AG04450 (cell line): ENCODE measurements around the gene ZNF580. TPM values are rescaled to one million over a fixed set of nuclear protein-coding genes. Genes with fewer than 3 reads are reported as not detected.

Experiments
- CTCF ChIA-PET: fragments of 300-600, 350-600 bp; formaldehyde crosslinking; extraction: SDS; loops from one replicate; lab custom pipeline; 2022; ENCODE audit warnings: antibody characterized with exemption, inconsistent platforms; lab: Charles Lee
- POLR2A ChIA-PET: fragments of 350-600 bp; formaldehyde crosslinking; extraction: SDS; loops from one replicate; lab custom pipeline; 2021; ENCODE audit warnings: antibody characterized with exemption, inconsistent platforms; lab: Yijun Ruan, JAX
- DNase-seq: peaks from one replicate; pipeline ENCODE4 v3.0.0-alpha.2; 2011; ENCODE audit warnings: low read depth, low spot score
- H3K27ac ChIP-seq: one replicate; pipeline ENCODE4 v1.5.1; 2012; ENCODE audit warnings: low read depth, low read length, control low read depth
- H3K27me3 ChIP-seq: one replicate; pipeline ENCODE4 v1.6.0; 2012; ENCODE audit warnings: low read length; ENCODE audit not compliant: control insufficient read depth, insufficient read depth
- H3K4me3 ChIP-seq: 2 replicates; pipeline ENCODE4 v1.5.1; 2011; ENCODE audit warnings: mild to moderate bottlenecking, low read depth, low read length, control low read depth
- H3K9me3 ChIP-seq: 2 replicates; pipeline ENCODE4 v1.5.1; 2012; ENCODE audit warnings: low read length; ENCODE audit not compliant: control insufficient read depth, insufficient read depth
- polyA plus RNA-seq: library from polyadenylated mRNA; depleted of rRNA; stranded (reverse); fragments of >200 nt; gene quantifications from 2 replicates; pipeline ENCODE4 v1.2.3, GENCODE V29; 2011
- TF ChIP-seq, protein P1 (sequence below): IDR thresholded peaks from 2 replicates; pipeline ENCODE4 v1.5.1; 2011; ENCODE audit warnings: low read depth, low read length, control low read depth, inconsistent platforms

The ZNF580 gene
- polyA plus RNA-seq, 1 experiment, result 7.3 TPM

DNA sequence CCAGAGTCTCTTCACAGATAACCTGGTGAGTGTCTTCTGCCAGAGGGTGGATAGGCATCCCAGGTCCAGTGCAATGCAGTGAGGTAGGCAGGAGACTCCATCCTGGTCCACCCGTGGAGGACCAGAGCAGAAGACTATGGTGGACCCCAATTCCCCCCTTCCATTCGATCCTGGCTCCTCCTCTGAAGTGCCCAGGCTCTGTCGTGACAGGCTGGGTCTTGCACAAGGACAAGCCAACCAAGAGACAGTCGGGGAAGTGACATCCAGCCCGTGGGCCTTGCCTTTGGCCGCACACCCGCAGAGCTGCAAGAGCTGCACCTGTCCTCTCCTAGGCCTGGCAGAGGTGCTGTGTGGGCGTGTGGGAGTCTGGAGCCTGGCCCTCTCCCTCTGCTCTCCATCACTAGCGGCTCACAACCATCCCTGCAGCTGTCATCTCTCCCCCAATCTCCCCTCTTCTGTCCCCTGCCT lies 19.6 kb upstream of the ZNF580 start:
- no peaks in the 10 kb centered on the region for H3K27me3 ChIP-seq
- H3K9me3 ChIP-seq, result peaks cover 4% of the 10 kb centered on the region; the same call in 1 of the 2 replicates
- POLR2A ChIA-PET, result interaction anchor here (1.3 kb wide), 1 partner anchor 22 kb away, joined by 6 read pairs; the partner anchor contains the start of gene FIZ1
- H3K27ac ChIP-seq, result no peak overlapping the region
- CTCF ChIA-PET, result interaction anchor here (1.2 to 1.3 kb wide), 2 partner anchors 105 to 154 kb away, joined by 3 to 5 read pairs; no protein-coding TSS in a partner anchor
- no peak for DNase-seq
- no peak overlapping the region for H3K4me3 ChIP-seq
- TF ChIP-seq, protein P1, sequence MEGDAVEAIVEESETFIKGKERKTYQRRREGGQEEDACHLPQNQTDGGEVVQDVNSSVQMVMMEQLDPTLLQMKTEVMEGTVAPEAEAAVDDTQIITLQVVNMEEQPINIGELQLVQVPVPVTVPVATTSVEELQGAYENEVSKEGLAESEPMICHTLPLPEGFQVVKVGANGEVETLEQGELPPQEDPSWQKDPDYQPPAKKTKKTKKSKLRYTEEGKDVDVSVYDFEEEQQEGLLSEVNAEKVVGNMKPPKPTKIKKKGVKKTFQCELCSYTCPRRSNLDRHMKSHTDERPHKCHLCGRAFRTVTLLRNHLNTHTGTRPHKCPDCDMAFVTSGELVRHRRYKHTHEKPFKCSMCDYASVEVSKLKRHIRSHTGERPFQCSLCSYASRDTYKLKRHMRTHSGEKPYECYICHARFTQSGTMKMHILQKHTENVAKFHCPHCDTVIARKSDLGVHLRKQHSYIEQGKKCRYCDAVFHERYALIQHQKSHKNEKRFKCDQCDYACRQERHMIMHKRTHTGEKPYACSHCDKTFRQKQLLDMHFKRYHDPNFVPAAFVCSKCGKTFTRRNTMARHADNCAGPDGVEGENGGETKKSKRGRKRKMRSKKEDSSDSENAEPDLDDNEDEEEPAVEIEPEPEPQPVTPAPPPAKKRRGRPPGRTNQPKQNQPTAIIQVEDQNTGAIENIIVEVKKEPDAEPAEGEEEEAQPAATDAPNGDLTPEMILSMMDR, result no peak

DNA sequence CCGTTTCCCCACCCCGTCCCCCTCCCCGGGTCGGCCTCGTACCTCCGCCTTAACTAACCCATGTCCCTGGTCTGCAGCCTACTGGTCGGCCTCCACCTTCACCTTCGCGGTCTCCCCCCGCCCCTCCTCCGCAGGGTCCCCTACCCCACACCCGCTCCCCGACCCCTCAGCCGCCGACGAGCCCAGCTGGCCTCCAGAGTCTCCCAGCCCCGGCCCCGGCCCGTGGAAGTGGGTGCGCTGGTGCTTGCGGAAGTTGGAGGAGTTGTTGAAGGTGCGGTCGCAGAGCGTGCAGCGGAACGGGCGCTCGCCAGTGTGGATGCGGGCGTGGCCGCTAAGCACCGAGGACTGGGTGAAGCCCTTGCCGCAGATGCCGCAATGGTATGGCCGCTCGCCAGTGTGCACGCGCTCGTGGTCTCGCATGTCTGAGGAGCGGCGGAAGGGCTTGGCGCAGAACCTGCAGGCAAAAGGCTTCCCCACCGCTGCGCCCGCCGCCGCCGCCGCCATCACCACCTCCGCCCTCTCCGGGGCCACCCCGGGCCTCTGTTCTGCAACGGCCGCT lies 19.1 kb upstream of the ZNF580 start:
- ChIA-PET POLR2A (no interaction called here), CTCF (no interaction called here)
- TF ChIP-seq, protein P1, result no peak
- H3K4me3 ChIP-seq, result no peak overlapping the region
- H3K27ac ChIP-seq, result no peak overlapping the region
- DNase-seq, result no peak
- no peaks in the 10 kb centered on the region for H3K27me3 ChIP-seq
- H3K9me3 ChIP-seq, result no peaks in the 10 kb centered on the region; the same call in 1 of the 2 replicates

DNA sequence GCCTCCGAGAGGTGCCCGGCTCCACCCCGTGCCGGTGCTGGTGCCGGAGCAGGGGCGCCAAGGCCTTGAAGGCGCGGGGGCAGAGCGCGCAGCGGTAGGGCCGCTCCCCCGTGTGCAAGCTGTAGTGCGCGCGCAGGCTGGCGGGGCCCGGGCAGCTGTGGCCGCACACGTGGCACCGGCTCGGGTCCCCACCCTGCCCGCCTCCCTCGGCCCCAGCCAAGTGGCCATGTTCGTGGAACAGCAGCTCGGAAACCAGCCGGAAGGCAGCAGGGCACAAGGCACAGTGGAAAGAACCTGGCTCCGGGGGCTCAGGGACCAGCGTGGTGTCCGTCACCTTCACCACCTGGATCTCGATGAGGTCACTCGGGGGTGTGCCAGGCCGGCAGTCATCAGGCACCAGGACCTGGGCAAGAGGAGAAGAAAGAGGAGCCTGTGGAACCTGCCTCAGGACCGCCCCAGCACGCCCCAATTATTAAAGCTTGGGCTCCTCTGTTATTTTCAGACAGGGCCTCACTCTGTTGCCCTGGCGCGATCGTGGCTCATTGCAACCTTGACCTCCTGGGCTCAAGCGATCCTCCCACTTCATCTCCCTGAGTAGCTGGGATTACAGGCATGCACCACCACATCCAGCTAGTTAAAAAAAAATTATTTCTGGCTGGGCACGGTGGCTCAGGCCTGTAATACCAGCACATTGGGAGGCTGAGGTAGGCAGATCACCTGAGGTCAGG lies 18.4 kb upstream of the ZNF580 start:
- ChIA-PET CTCF (interaction anchor here (2.7 to 3.2 kb wide), 2 partner anchors 11 to 16 kb away, joined by 14 to 17 read pairs; no protein-coding TSS in a partner anchor), POLR2A (no interaction called here)
- Histone ChIP-seq H3K9me3 (no peaks in the 10 kb centered on the region; the same call in 1 of the 2 replicates), H3K4me3 (no peak overlapping the region), H3K27ac (no peak overlapping the region), H3K27me3 (no peaks in the 10 kb centered on the region)
- TF ChIP-seq, protein P1, result no peak
- no peak for DNase-seq

DNA sequence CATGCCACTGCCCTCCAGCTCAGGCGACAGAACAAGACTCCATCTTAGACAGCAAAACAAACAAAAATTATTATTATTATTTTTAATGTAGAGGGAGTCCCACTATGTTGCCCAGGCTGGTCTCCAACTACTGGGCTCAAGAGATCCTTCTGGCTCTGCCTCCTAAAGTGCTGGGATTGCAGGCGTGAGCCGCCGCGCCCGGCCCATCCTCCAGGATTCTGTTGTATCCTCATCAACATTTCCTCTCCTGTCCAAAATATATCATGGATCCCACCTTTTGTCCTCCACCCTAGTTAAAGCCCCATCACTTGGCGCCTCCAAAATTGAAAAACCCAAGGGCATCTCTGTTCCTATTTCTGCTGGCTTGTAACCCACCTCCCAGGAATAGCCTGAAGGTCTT lies 17.7 kb upstream of the ZNF580 start:
- TF ChIP-seq, protein P1, result no peak
- H3K27me3 ChIP-seq, result no peaks in the 10 kb centered on the region
- H3K4me3 ChIP-seq, result no peak overlapping the region
- H3K9me3 ChIP-seq, result no peaks in the 10 kb centered on the region; the same call in 1 of the 2 replicates
- H3K27ac ChIP-seq, result no peak overlapping the region
- DNase-seq, result no peak
- POLR2A ChIA-PET, result no interaction called here
- CTCF ChIA-PET, result interaction anchor here (1.5 to 3.2 kb wide), 4 partner anchors 10 to 483 kb away, joined by 3 to 17 read pairs (median 13); no protein-coding TSS in a partner anchor
